SU-DHL-6 (cell line): ENCODE results near the gene ARHGEF4.

Experiments used
- H2AFZ ChIP-seq: fragments of 200-600 bp; sonication (generic); 2 replicates; pipeline ENCODE4 v1.6.1; 2014; ENCODE audit warnings: low read depth, mild to moderate bottlenecking, moderate library complexity, mixed read lengths, antibody characterized with exemption, low read length; ENCODE audit not compliant: severe bottlenecking
- H3F3A ChIP-seq: fragments of 200-600 bp; shearing (Covaris generic); 2 replicates; pipeline ENCODE4 v1.6.0; 2016; ENCODE audit warnings: antibody characterized with exemption, mild to moderate bottlenecking; ENCODE audit not compliant: insufficient read depth
- H3K27ac ChIP-seq: fragments of 200-600 bp; sonication (generic); 2 replicates; pipeline ENCODE4 v1.5.1; 2016; ENCODE audit warnings: low read depth, mild to moderate bottlenecking, low read length, moderate library complexity, mixed read lengths
- H3K27me3 ChIP-seq: fragments of 200-600 bp; sonication (generic), shearing (Covaris generic); 2 replicates; pipeline ENCODE4 v1.6.0; 2014; ENCODE audit warnings: mild to moderate bottlenecking, low read length
- H3K36me3 ChIP-seq: fragments of 200-600 bp; sonication (generic); 2 replicates; pipeline ENCODE4 v1.6.1; 2014; ENCODE audit warnings: mild to moderate bottlenecking, low read length, mixed read lengths
- H3K4me2 ChIP-seq: fragments of 300-600, 200-600 bp; shearing (Covaris generic), sonication (generic); 2 replicates; pipeline ENCODE4 v1.6.0; 2014; ENCODE audit warnings: low read length, low read depth, mild to moderate bottlenecking; ENCODE audit not compliant: poor library complexity, severe bottlenecking
- H3K4me3 ChIP-seq: fragments of 200-600 bp; sonication (generic); 2 replicates; pipeline ENCODE4 v1.5.1; 2014; ENCODE audit warnings: antibody characterized with exemption, low read length, mild to moderate bottlenecking, mixed read lengths; ENCODE audit not compliant: insufficient read depth, poor library complexity, severe bottlenecking
- H3K79me2 ChIP-seq: fragments of 200-600 bp; sonication (generic); 2 replicates; pipeline ENCODE4 v1.6.1; 2014; ENCODE audit warnings: mild to moderate bottlenecking, low read length, moderate library complexity; ENCODE audit not compliant: insufficient read depth
- H3K9ac ChIP-seq: fragments of 200-600 bp; sonication (generic); 2 replicates; pipeline ENCODE4 v1.7.0; 2014; ENCODE audit warnings: mild to moderate bottlenecking, low read length
- H3K9me2 ChIP-seq: fragments of 200-600 bp; sonication (generic); replicated peaks from 2 replicates; pipeline ENCODE4 v1.6.1; 2014; ENCODE audit warnings: low read length; ENCODE audit not compliant: insufficient read depth
- H3K9me3 ChIP-seq: fragments of 200-600 bp; sonication (generic); 2 replicates; pipeline ENCODE4 v1.6.1; 2014; ENCODE audit warnings: low read length, mixed read lengths; ENCODE audit not compliant: insufficient read depth
- H4K20me1 ChIP-seq: fragments of 200-600 bp; sonication (generic); 2 replicates; pipeline ENCODE4 v1.6.1; 2014; ENCODE audit warnings: low read depth, mild to moderate bottlenecking, antibody characterized with exemption, low read length, moderate library complexity, mixed read lengths
- EZH2phosphoT487 ChIP-seq: fragments of 200-600 bp; sonication (generic), shearing (Covaris generic); conservative IDR thresholded peaks from 2 replicates; pipeline ENCODE4 v1.6.1; 2018; ENCODE audit warnings: mild to moderate bottlenecking, antibody characterized with exemption, low read length, moderate library complexity, mixed read lengths
- TF ChIP-seq, protein P1 (sequence below): fragments of 200-600 bp; sonication (generic); IDR thresholded peaks from one replicate; pipeline ENCODE4 v1.5.1; 2017; ENCODE audit warnings: antibody characterized with exemption, mild to moderate bottlenecking, low read length, moderate library complexity; ENCODE audit not compliant: insufficient read depth, poor library complexity, severe bottlenecking

Gene ARHGEF4

DNA sequence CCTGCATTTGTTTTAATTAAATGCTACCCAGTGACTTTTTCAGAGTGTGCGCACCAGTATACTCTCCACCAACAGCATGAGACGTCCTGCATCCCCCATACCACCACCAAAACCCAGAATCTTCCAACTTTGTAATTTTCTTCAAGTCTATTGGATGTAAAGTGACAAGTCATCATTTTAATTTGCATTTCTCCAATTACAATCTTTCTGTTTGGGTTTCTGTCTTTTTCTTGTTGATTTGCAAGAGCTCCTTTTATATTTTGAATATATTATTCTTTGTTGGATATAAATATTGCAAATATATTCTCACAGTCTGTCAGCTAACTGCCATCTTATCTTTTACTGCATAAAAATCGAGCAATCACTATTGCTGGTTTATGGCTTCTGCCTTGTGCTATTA is 160.0 kb downstream of the ARHGEF4 start:
- no peaks in the 10 kb centered on the region for H3K79me2 ChIP-seq

DNA sequence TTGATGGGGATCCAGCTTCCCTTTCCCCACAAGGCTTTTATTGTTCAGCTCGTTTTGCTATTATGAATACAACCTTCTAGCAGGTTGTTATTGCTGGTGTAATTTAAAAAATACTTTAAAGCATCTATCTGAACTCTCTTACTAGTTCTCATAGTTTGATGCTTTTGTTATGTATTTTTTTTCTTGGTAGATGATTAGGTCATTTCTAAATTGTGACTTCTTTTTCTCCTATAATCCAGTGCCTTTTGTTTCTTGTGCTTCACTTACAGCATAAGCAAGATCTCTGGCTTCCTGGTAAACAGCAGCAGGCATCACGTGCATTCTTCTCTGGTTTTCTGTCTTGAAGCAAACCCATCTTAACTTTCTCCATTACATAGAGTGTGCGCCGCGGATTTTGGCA is 160.5 kb downstream of the ARHGEF4 start:
- Histone ChIP-seq H3K4me3 (no peak overlapping the region), H3K9me2 (no peaks in the 10 kb centered on the region), H3K4me2 (no peak overlapping the region), H3K9ac (no peak overlapping the region), H3K36me3 (no peaks in the 10 kb centered on the region), H3K9me3 (no peaks in the 10 kb centered on the region), H3F3A (no peaks in the 10 kb centered on the region), H3K79me2 (no peaks in the 10 kb centered on the region), H2AFZ (no peak overlapping the region), H3K27me3 (no peaks in the 10 kb centered on the region), H3K27ac (no peak overlapping the region), H4K20me1 (no peaks in the 10 kb centered on the region)
- TF ChIP-seq, protein P1, sequence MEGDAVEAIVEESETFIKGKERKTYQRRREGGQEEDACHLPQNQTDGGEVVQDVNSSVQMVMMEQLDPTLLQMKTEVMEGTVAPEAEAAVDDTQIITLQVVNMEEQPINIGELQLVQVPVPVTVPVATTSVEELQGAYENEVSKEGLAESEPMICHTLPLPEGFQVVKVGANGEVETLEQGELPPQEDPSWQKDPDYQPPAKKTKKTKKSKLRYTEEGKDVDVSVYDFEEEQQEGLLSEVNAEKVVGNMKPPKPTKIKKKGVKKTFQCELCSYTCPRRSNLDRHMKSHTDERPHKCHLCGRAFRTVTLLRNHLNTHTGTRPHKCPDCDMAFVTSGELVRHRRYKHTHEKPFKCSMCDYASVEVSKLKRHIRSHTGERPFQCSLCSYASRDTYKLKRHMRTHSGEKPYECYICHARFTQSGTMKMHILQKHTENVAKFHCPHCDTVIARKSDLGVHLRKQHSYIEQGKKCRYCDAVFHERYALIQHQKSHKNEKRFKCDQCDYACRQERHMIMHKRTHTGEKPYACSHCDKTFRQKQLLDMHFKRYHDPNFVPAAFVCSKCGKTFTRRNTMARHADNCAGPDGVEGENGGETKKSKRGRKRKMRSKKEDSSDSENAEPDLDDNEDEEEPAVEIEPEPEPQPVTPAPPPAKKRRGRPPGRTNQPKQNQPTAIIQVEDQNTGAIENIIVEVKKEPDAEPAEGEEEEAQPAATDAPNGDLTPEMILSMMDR, result no peak
- no peak for TF ChIP-seq EZH2phosphoT487

More for the DNA sequence above, 160.0 kb downstream of the ARHGEF4 start:
- Histone ChIP-seq H3K36me3 (no peaks in the 10 kb centered on the region), H3K9me3 (no peaks in the 10 kb centered on the region), H2AFZ (no peak overlapping the region), H3K9ac (no peak overlapping the region), H3K4me2 (no peak overlapping the region), H4K20me1 (no peaks in the 10 kb centered on the region), H3K4me3 (no peak overlapping the region), H3F3A (no peaks in the 10 kb centered on the region), H3K9me2 (no peaks in the 10 kb centered on the region), H3K27me3 (no peaks in the 10 kb centered on the region), H3K27ac (no peak overlapping the region)
- no peak for TF ChIP-seq EZH2phosphoT487
- TF ChIP-seq, protein P1, result no peak

DNA sequence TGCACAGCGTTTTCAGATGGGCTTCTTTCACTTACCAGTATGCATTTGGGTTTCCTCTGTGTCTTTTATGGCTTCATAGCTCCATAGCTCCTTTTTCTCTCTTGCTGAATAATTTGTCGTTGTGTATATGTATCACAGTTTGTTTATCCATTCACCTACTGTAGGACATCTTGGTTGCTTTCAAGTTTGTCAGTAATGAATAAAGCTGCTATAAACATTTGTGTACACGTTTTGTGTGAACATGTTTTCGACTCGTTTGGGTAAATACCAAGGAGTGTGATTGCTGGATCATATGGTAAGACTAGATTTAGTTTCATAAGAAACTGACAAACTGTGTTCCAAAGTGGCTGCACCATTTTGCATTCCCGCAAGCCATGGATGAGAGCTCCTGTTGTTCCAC is 161.8 kb downstream of the ARHGEF4 start:
- TF ChIP-seq, protein P1, result no peak
- no peak for TF ChIP-seq EZH2phosphoT487
- Histone ChIP-seq H3K9me3 (no peaks in the 10 kb centered on the region), H3K4me2 (no peak overlapping the region), H3K79me2 (no peaks in the 10 kb centered on the region), H3F3A (no peaks in the 10 kb centered on the region), H3K4me3 (no peak overlapping the region), H3K27me3 (no peaks in the 10 kb centered on the region), H3K27ac (no peak overlapping the region), H3K9ac (no peak overlapping the region), H3K36me3 (no peaks in the 10 kb centered on the region), H2AFZ (no peak overlapping the region), H4K20me1 (no peaks in the 10 kb centered on the region), H3K9me2 (no peaks in the 10 kb centered on the region)
